NCI-H2107 treated with DMSO at 0.1 percent for 48 hours (cell line): Measurements from ENCODE around the gene DLX6.

ENCODE experiments used
- DNase-seq: peaks from one replicate; lab custom pipeline; 2025; ENCODE audit not compliant: unreplicated experiment; lab: John Stamatoyannopoulos, UW

DLX6 gene

GRCh38 chr7:97009753-97010732 lies 4.7 kb downstream of the DLX6 start:
- no peak for DNase-seq

- DNase-seq, result no peak
Measured at GRCh38 chr7:97011104-97011503, 5.8 kb downstream of the DLX6 start.

GRCh38 chr7:97011536-97012364 lies 6.4 kb downstream of the DLX6 start:
- no peak for DNase-seq

- DNase-seq, result no peak
Measured at GRCh38 chr7:97012365-97013133, 7.2 kb downstream of the DLX6 start.

GRCh38 chr7:97013134-97013844 lies 7.9 kb downstream of the DLX6 start:
- DNase-seq, result no peak

GRCh38 chr7:97013845-97014134 lies 8.4 kb downstream of the DLX6 start:
- DNase-seq, result no peak

- DNase-seq, result no peak
Measured at GRCh38 chr7:97014145-97014750, 8.9 kb downstream of the DLX6 start.

- DNase-seq, result no peak
Measured at GRCh38 chr7:97015279-97015678, 9.9 kb downstream of the DLX6 start.

- peak; percentile 30 for DNase-seq
Measured at GRCh38 chr7:97015756-97016380, 10.5 kb downstream of the DLX6 start.

- DNase-seq, result peak; percentile 62
Measured at GRCh38 chr7:97016381-97017191, 11.2 kb downstream of the DLX6 start.

- DNase-seq, result no peak
Measured at GRCh38 chr7:97017192-97018125, 12.1 kb downstream of the DLX6 start.

GRCh38 chr7:97018126-97018601 lies 12.8 kb downstream of the DLX6 start:
- no peak for DNase-seq

GRCh38 chr7:97018791-97019531 lies 13.6 kb downstream of the DLX6 start:
- DNase-seq, result no peak

GRCh38 chr7:97019710-97020225 lies 14.4 kb downstream of the DLX6 start:
- DNase-seq, result no peak

GRCh38 chr7:97020601-97020995 lies 15.2 kb downstream of the DLX6 start:
- DNase-seq, result no peak

- DNase-seq, result no peak
Measured at GRCh38 chr7:97020996-97021746, 15.8 kb downstream of the DLX6 start.
